Activated T-cell treated with anti-CD3 and anti-CD28 coated beads, Interleukin-2, amount 50 U/mL, for 72 hours (primary cell): ENCODE measurements around the gene GK. TPM values are rescaled to one million over a fixed set of nuclear protein-coding genes. Genes with fewer than 3 reads are reported as not detected.
"Not testable (repeated sequence)": the region's sequence is repeated elsewhere in the genome, so short reads cannot be mapped to it uniquely, and the experiment has no call there.

Experiments
- ATAC-seq, 2 donors: fragments of 150-1000 bp; cut with Tn5 transposase; replicated peaks in 1 of 2; 2 replicates each; pipeline ENCODE4 v1.10.0; 2021; ENCODE audit warnings: moderate library complexity in 2 of 2, mild to moderate bottlenecking in 1 of 2
- DNase-seq, 2 donors: peaks; one replicate each; pipeline ENCODE4 v3.0.0; 2021 to 2022; ENCODE audit warnings: mixed read lengths in 1 of 2
- H3K27ac Mint-ChIP-seq: one replicate; pipeline ENCODE4 v1.8.0; 2022; ENCODE audit warnings: mild to moderate bottlenecking, moderate library complexity, mixed read lengths
- H3K27me3 Mint-ChIP-seq: one replicate; pipeline ENCODE4 v1.8.0; 2022; ENCODE audit warnings: low read depth, mixed read lengths
- H3K36me3 Mint-ChIP-seq, 2 donors: one replicate each; pipeline ENCODE4 v1.8.0; 2022; ENCODE audit warnings: mixed read lengths in 2 of 2, mild to moderate bottlenecking in 1 of 2; ENCODE audit not compliant: insufficient read depth in 2 of 2
- H3K4me1 Mint-ChIP-seq: one replicate; pipeline ENCODE4 v1.8.0; 2022; ENCODE audit warnings: low read depth, mixed read lengths
- H3K4me3 Mint-ChIP-seq, 2 donors: one replicate each; pipeline ENCODE4 v1.8.0; 2022; ENCODE audit warnings: mild to moderate bottlenecking in 2 of 2, mixed read lengths in 2 of 2, moderate library complexity in 2 of 2
- H3K9me3 Mint-ChIP-seq, 2 donors: one replicate each; pipeline ENCODE4 v1.8.0; 2022; ENCODE audit warnings: mixed read lengths in 2 of 2
- total RNA-seq, 2 donors: library from RNA; stranded (reverse); gene quantifications; one replicate each; pipeline ENCODE4 v1.2.3, GENCODE V29; 2022

The GK gene
- total RNA-seq, 2 donors from 2014 or later = 242 to 272 TPM

DNA sequence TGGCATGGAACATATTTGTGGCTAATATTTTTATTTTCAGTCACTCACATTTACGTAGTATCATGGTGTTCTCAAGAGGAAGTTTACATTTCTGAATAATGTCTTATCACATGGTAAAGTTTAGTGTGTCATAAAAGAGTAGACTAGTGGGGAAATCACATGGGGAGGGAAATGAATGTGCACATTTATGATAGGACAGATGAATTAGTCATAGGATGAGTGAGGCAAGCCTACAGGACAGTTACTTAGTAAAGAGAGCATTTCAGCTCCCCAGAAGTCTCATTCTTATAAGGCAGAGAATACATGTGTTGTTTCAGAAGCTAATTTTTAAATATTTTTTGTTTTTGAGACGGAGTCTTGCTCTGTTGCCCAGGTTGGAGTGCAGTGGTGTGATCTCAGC is 6.2 kb downstream of the GK start:
- Mint-ChIP-seq H3K27ac (peak overlapping the region; percentile 94), H3K36me3 (peaks cover 14 to 46% of the 10 kb centered on the region in 2 donors), H3K9me3 (peaks cover 0 to 2% of the 10 kb centered on the region in 2 donors), H3K4me3 (peak overlapping the region; percentile 34 to 88), H3K4me1 (peaks cover 51% of the 10 kb centered on the region), H3K27me3 (no peaks in the 10 kb centered on the region)
- ATAC-seq = peak; percentile 73 to 76
- DNase-seq = no peak

DNA sequence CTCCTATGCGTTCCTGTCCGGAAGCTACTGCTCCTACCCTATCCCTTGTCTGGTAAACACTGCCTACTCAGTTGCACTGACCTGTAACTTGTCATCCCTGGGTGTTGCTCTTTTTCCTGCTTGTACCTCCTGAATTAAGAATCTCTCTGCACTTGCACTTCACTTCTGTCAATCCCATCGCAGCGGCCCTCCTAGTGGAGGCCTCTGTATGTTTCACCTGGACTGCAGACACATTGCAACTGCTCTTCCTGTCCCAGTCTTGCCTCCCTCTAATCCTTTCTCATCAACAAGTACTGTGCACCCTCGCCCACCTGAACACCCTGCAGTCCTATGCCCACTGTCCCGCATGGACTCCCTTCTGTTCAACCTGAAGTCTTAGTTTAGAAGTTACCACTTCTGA is 8.0 kb downstream of the GK start:
- H3K27ac Mint-ChIP-seq = peak overlapping the region; percentile 6
- ATAC-seq (no peak), DNase-seq (no peak)
- no peaks in the 10 kb centered on the region for H3K27me3 Mint-ChIP-seq
- peak overlapping the region; percentile 25 to 62 for H3K4me3 Mint-ChIP-seq
- H3K9me3 Mint-ChIP-seq = peaks cover 0 to 2% of the 10 kb centered on the region in 2 donors
- H3K4me1 Mint-ChIP-seq = peaks cover 45% of the 10 kb centered on the region
- peaks cover 14 to 47% of the 10 kb centered on the region in 2 donors for H3K36me3 Mint-ChIP-seq

- no peak for DNase-seq
- H3K9me3 Mint-ChIP-seq = peaks cover 0 to 2% of the 10 kb centered on the region in 2 donors
- no peak for ATAC-seq
- no peaks in the 10 kb centered on the region for H3K27me3 Mint-ChIP-seq
- peaks cover 28% of the 10 kb centered on the region for H3K4me1 Mint-ChIP-seq
- H3K27ac Mint-ChIP-seq = no peak overlapping the region
- no peak overlapping the region for H3K4me3 Mint-ChIP-seq
- H3K36me3 Mint-ChIP-seq = peaks cover 9 to 46% of the 10 kb centered on the region in 2 donors
Measured at GRCh38 chrX:30663322-30663721, 10.1 kb downstream of the GK start.

DNA sequence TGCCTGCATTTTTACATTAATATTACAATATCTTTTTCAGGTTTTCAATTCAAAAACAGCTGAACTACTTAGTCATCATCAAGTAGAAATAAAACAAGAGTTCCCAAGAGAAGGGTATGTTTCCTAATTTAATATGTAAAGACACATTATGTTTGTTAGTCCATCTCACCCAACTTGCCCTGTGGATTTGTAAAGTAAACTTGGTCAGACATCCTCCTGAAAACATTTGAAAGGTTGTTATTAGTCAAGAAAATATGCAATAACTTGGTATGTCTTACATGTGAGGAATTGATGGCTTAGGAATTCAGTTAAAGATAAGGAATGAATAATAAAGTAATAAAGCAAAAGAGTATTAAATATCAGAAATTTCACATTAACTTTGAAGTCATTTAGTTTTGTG is 12.2 kb downstream of the GK start:
- Mint-ChIP-seq H3K9me3 (no peaks in the 10 kb centered on the region), H3K27ac (no peak overlapping the region), H3K36me3 (peaks cover 20 to 49% of the 10 kb centered on the region in 2 donors), H3K4me1 (peaks cover 11% of the 10 kb centered on the region), H3K4me3 (no peak overlapping the region), H3K27me3 (no peaks in the 10 kb centered on the region)
- no peak for DNase-seq
- no peak for ATAC-seq

GRCh38 chrX:30666094-30666493 is 12.9 kb downstream of the GK start:
- Mint-ChIP-seq H3K4me1 (peaks cover 7% of the 10 kb centered on the region), H3K36me3 (peaks cover 19 to 44% of the 10 kb centered on the region in 2 donors), H3K9me3 (no peaks in the 10 kb centered on the region), H3K27ac (no peak overlapping the region), H3K4me3 (no peak overlapping the region), H3K27me3 (no peaks in the 10 kb centered on the region)
- DNase-seq (no peak), ATAC-seq (no peak)

GRCh38 chrX:30668581-30668980 is 15.4 kb downstream of the GK start:
- Mint-ChIP-seq H3K4me1 (peaks cover 4% of the 10 kb centered on the region), H3K4me3 (no peak overlapping the region), H3K27me3 (no peaks in the 10 kb centered on the region), H3K9me3 (no peaks in the 10 kb centered on the region), H3K27ac (peak overlapping the region; percentile 46), H3K36me3 (peaks cover 17 to 38% of the 10 kb centered on the region in 2 donors)
- no peak for ATAC-seq
- no peak for DNase-seq

- H3K27me3 Mint-ChIP-seq, H3K27ac Mint-ChIP-seq, ATAC-seq, H3K4me3 Mint-ChIP-seq, DNase-seq, H3K4me1 Mint-ChIP-seq, H3K9me3 Mint-ChIP-seq: not testable (repeated sequence)
- H3K36me3 Mint-ChIP-seq = peaks cover 22 to 33% of the 10 kb centered on the region in 2 donors
Measured at GRCh38 chrX:30671189-30671588, 18.0 kb downstream of the GK start.

- Mint-ChIP-seq H3K27me3 (no peaks in the 10 kb centered on the region), H3K36me3 (peaks cover 25 to 32% of the 10 kb centered on the region in 2 donors)
- DNase-seq = no peak
Measured at GRCh38 chrX:30673127-30673796, 20.0 kb downstream of the GK start.

DNA sequence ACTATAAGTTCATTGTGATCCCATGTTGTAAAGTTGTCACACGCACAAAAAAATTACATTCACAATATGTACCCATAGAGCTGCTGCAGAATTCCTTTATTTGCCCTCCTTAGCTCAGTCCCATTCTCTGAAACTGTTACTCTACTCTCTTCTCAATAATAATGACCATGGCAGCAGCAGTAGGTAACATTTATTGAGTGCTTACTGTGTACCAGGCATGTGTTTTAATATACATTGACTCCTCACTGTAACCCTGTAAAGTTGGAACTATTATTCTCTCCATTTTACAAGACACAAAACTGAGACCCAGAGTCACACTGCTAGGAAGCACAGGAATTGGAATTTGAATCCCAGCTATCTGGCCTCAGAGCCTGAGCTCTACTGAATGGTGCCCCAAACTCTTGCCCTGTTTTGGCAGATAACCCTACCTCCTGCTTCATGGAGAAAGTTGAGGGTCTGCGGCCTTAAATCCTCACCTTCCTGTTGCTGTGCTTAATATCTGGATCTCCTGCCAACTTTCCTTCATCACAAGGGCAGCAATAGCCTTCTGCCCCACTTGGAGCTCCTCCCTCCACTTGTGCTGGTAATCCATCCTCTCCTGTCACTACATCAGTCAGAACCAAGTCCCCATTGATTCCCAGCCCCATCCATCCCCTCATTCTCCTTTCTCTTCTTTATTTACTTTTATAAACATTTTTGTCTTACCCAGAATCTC is 20.8 kb downstream of the GK start:
- no peak for ATAC-seq
- Mint-ChIP-seq H3K4me3 (no peak overlapping the region), H3K27me3 (no peaks in the 10 kb centered on the region), H3K9me3 (no peaks in the 10 kb centered on the region), H3K4me1 (peaks cover 4% of the 10 kb centered on the region), H3K36me3 (peaks cover 18 to 25% of the 10 kb centered on the region in 2 donors), H3K27ac (peak overlapping the region; percentile 56)
- no peak for DNase-seq

More at GRCh38 chrX:30673127-30673796, 20.0 kb downstream of the GK start:
- no peak for ATAC-seq
- no peaks in the 10 kb centered on the region for H3K9me3 Mint-ChIP-seq
- peaks cover 4% of the 10 kb centered on the region for H3K4me1 Mint-ChIP-seq
- peak overlapping the region; percentile 68 for H3K27ac Mint-ChIP-seq
- H3K4me3 Mint-ChIP-seq = no peak overlapping the region

DNA sequence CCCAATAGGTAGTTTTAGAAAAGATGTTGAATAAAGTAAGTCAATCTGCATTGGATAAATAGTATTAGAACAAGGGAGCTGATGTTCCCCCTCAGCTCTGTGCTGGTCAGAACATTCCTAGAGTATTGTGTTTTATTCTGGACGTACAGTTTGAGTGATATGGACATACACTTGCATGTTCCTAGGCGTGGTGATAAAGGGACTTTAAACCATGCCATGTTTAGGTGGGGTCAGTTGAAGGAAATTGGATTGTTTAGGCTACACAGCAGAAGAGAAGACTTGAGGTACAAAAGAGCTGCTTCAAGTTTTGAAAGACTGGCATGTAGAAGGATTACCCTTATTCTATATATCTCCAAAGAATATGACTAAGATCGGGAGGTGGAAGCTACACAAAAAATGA is 21.6 kb downstream of the GK start:
- peaks cover 4% of the 10 kb centered on the region for H3K4me1 Mint-ChIP-seq
- peaks cover 18 to 28% of the 10 kb centered on the region in 2 donors for H3K36me3 Mint-ChIP-seq
- no peaks in the 10 kb centered on the region for H3K27me3 Mint-ChIP-seq
- H3K27ac Mint-ChIP-seq = no peak overlapping the region
- H3K9me3 Mint-ChIP-seq = no peaks in the 10 kb centered on the region
- ATAC-seq (no peak), DNase-seq (no peak)
- H3K4me3 Mint-ChIP-seq = no peak overlapping the region

GRCh38 chrX:30679369-30679768 is 26.1 kb downstream of the GK start:
- H3K4me1 Mint-ChIP-seq = no peaks in the 10 kb centered on the region
- no peak for DNase-seq
- H3K27me3 Mint-ChIP-seq = peaks cover 4% of the 10 kb centered on the region
- peaks cover 19 to 24% of the 10 kb centered on the region in 2 donors for H3K36me3 Mint-ChIP-seq
- no peak overlapping the region for H3K27ac Mint-ChIP-seq
- no peak overlapping the region for H3K4me3 Mint-ChIP-seq
- H3K9me3 Mint-ChIP-seq = no peaks in the 10 kb centered on the region
- no peak for ATAC-seq

DNA sequence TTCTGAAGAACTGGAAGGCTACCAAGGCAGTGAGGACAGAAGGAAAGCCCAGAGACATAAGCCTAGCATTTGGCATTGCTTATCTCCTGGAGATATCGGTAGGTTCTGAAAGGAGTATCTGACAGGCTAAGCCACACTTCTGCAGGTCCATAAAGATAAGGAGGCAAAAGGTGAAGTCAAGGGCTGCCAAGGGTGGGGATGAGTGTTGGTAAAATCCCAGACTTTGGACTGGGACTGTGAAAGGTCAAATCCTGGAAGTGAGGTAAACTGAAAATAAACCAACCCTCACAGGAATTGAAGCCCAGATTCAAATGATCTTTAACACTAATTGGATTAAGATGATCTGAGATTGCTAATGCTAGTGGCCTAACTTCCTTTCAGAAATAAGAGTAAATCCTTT is 27.4 kb downstream of the GK start:
- Mint-ChIP-seq H3K9me3 (no peaks in the 10 kb centered on the region), H3K27me3 (peaks cover 4% of the 10 kb centered on the region), H3K36me3 (peaks cover 14 to 20% of the 10 kb centered on the region in 2 donors), H3K4me1 (no peaks in the 10 kb centered on the region), H3K4me3 (no peak overlapping the region), H3K27ac (peak overlapping the region; percentile 78)
- DNase-seq = no peak
- ATAC-seq = no peak

- H3K27ac Mint-ChIP-seq = no peak overlapping the region
- ATAC-seq = no peak
- H3K27me3 Mint-ChIP-seq = peaks cover 7% of the 10 kb centered on the region
- no peak overlapping the region for H3K4me3 Mint-ChIP-seq
- H3K4me1 Mint-ChIP-seq = no peaks in the 10 kb centered on the region
- peaks cover 18 to 28% of the 10 kb centered on the region in 2 donors for H3K36me3 Mint-ChIP-seq
- H3K9me3 Mint-ChIP-seq = no peaks in the 10 kb centered on the region
- DNase-seq = no peak
Measured at GRCh38 chrX:30688641-30689040, 35.4 kb downstream of the GK start.
